HEK293 (cell line): ENCODE measurements around the gene ZNF345.

ENCODE experiments used
- IKZF3 ChIP-seq: fragments of 450-650 bp; IDR thresholded peaks from 2 replicates; pipeline ENCODE4 v1.5.0; 2018; ENCODE audit warnings: missing biosample characterization, mild to moderate bottlenecking, missing genetic modification characterization, moderate library complexity
- ZBTB21 ChIP-seq: fragments of 450-650 bp; formaldehyde crosslinking; IDR thresholded peaks from 2 replicates; pipeline ENCODE4 v1.5.1; 2017; ENCODE audit warnings: missing biosample characterization, missing genetic modification characterization
- ZNF302 ChIP-seq: fragments of 450-650 bp; formaldehyde crosslinking; IDR thresholded peaks from 2 replicates; pipeline ENCODE4 v1.5.1; 2016; ENCODE audit warnings: missing biosample characterization, missing genetic modification characterization, low read depth
- ZNF324 ChIP-seq: fragments of 450-650 bp; formaldehyde crosslinking; IDR thresholded peaks from 2 replicates; pipeline ENCODE4 v1.5.1; 2016; ENCODE audit warnings: missing biosample characterization, missing genetic modification characterization
- ZNF48 ChIP-seq: fragments of 450-650 bp; formaldehyde crosslinking; IDR thresholded peaks from 2 replicates; pipeline ENCODE4 v1.5.1; 2016; ENCODE audit warnings: missing biosample characterization, missing genetic modification characterization
- ZNF548 ChIP-seq: fragments of 450-650 bp; formaldehyde crosslinking; IDR thresholded peaks from 2 replicates; pipeline ENCODE4 v1.5.1; 2016; ENCODE audit warnings: missing biosample characterization, missing genetic modification characterization
- TF ChIP-seq, protein P1 (sequence below): fragments of 450-650 bp; formaldehyde crosslinking; IDR thresholded peaks from 2 replicates; pipeline ENCODE4 v1.5.1; 2016; ENCODE audit warnings: missing biosample characterization, missing genetic modification characterization
- TF ChIP-seq, protein P2 (sequence below): fragments of 450-650 bp; formaldehyde crosslinking; IDR thresholded peaks from 2 replicates; pipeline ENCODE4 v1.5.1; 2016; ENCODE audit warnings: missing biosample characterization, missing genetic modification characterization
- TF ChIP-seq, protein P3 (sequence below): fragments of 450-650 bp; formaldehyde crosslinking; IDR thresholded peaks from 2 replicates; pipeline ENCODE4 v1.5.1; 2016; ENCODE audit warnings: missing biosample characterization, missing genetic modification characterization
- TF ChIP-seq, protein P4 (sequence below): sonication (generic); formaldehyde crosslinking; IDR thresholded peaks from 2 replicates; pipeline ENCODE4 v1.8.1; 2022; ENCODE audit warnings: mild to moderate bottlenecking, moderate library complexity, missing genetic modification reagents
- TF ChIP-seq, protein P5 (sequence below): fragments of 450-650 bp; formaldehyde crosslinking; IDR thresholded peaks from 2 replicates; pipeline ENCODE4 v1.5.1; 2016; ENCODE audit warnings: missing biosample characterization, missing genetic modification characterization
- TF ChIP-seq, protein P6 (sequence below): fragments of 450-650 bp; formaldehyde crosslinking; optimal IDR thresholded peaks from 2 replicates; pipeline ENCODE3; 2016; ENCODE audit warnings: missing biosample characterization, mild to moderate bottlenecking, missing genetic modification characterization

DNA sequence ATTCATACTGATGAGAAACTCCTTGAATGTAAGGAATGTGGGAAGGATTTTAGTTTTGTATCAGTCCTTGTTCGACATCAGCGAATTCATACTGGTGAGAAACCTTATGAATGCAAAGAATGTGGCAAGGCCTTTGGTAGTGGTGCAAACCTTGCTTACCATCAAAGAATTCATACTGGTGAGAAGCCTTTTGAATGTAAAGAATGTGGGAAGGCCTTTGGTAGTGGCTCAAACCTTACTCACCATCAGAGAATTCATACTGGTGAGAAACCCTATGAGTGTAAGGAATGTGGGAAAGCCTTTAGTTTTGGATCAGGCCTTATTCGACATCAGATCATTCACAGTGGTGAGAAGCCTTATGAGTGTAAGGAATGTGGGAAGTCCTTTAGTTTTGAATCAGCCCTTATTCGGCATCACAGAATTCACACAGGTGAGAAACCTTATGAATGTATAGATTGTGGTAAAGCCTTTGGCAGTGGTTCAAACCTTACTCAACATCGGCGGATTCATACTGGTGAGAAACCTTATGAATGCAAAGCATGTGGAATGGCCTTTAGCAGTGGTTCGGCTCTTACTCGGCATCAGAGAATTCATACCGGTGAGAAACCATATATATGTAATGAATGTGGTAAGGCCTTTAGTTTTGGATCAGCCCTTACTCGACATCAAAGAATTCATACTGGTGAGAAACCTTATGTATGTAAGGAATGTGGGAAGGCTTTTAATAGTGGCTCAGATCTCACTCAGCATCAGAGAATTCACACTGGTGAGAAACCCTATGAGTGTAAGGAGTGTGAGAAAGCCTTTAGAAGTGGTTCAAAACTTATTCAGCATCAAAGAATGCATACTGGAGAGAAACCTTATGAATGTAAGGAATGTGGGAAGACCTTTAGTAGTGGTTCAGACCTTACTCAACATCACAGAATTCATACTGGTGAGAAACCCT is 26.6 kb downstream of the ZNF345 start:
- TF ChIP-seq, protein P1, sequence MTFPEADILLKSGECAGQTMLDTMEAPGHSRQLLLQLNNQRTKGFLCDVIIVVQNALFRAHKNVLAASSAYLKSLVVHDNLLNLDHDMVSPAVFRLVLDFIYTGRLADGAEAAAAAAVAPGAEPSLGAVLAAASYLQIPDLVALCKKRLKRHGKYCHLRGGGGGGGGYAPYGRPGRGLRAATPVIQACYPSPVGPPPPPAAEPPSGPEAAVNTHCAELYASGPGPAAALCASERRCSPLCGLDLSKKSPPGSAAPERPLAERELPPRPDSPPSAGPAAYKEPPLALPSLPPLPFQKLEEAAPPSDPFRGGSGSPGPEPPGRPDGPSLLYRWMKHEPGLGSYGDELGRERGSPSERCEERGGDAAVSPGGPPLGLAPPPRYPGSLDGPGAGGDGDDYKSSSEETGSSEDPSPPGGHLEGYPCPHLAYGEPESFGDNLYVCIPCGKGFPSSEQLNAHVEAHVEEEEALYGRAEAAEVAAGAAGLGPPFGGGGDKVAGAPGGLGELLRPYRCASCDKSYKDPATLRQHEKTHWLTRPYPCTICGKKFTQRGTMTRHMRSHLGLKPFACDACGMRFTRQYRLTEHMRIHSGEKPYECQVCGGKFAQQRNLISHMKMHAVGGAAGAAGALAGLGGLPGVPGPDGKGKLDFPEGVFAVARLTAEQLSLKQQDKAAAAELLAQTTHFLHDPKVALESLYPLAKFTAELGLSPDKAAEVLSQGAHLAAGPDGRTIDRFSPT (tag by site-specific recombination): no peak
- TF ChIP-seq, protein P2, sequence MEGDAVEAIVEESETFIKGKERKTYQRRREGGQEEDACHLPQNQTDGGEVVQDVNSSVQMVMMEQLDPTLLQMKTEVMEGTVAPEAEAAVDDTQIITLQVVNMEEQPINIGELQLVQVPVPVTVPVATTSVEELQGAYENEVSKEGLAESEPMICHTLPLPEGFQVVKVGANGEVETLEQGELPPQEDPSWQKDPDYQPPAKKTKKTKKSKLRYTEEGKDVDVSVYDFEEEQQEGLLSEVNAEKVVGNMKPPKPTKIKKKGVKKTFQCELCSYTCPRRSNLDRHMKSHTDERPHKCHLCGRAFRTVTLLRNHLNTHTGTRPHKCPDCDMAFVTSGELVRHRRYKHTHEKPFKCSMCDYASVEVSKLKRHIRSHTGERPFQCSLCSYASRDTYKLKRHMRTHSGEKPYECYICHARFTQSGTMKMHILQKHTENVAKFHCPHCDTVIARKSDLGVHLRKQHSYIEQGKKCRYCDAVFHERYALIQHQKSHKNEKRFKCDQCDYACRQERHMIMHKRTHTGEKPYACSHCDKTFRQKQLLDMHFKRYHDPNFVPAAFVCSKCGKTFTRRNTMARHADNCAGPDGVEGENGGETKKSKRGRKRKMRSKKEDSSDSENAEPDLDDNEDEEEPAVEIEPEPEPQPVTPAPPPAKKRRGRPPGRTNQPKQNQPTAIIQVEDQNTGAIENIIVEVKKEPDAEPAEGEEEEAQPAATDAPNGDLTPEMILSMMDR (tag by site-specific recombination): no peak
- TF ChIP-seq, protein P3, sequence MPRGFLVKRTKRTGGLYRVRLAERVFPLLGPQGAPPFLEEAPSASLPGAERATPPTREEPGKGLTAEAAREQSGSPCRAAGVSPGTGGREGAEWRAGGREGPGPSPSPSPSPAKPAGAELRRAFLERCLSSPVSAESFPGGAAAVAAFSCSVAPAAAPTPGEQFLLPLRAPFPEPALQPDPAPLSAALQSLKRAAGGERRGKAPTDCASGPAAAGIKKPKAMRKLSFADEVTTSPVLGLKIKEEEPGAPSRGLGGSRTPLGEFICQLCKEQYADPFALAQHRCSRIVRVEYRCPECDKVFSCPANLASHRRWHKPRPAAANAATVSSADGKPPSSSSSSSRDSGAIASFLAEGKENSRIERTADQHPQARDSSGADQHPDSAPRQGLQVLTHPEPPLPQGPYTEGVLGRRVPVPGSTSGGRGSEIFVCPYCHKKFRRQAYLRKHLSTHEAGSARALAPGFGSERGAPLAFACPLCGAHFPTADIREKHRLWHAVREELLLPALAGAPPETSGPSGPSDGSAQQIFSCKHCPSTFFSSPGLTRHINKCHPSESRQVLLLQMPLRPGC (tag by site-specific recombination): no peak
- TF ChIP-seq ZNF302 (tag by site-specific recombination) (no peak), ZNF548 (tag by site-specific recombination) (no peak), ZNF48 (no peak), ZNF324 (tag by site-specific recombination) (no peak), IKZF3 (no peak), ZBTB21 (tag by site-specific recombination) (no peak)
- TF ChIP-seq, protein P4, sequence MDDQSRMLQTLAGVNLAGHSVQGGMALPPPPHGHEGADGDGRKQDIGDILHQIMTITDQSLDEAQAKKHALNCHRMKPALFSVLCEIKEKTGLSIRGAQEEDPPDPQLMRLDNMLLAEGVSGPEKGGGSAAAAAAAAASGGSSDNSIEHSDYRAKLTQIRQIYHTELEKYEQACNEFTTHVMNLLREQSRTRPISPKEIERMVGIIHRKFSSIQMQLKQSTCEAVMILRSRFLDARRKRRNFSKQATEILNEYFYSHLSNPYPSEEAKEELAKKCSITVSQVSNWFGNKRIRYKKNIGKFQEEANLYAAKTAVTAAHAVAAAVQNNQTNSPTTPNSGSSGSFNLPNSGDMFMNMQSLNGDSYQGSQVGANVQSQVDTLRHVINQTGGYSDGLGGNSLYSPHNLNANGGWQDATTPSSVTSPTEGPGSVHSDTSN: no peak
- TF ChIP-seq, protein P5, sequence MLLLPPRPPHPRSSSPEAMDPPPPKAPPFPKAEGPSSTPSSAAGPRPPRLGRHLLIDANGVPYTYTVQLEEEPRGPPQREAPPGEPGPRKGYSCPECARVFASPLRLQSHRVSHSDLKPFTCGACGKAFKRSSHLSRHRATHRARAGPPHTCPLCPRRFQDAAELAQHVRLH (tag by site-specific recombination): no peak
- TF ChIP-seq, protein P6, sequence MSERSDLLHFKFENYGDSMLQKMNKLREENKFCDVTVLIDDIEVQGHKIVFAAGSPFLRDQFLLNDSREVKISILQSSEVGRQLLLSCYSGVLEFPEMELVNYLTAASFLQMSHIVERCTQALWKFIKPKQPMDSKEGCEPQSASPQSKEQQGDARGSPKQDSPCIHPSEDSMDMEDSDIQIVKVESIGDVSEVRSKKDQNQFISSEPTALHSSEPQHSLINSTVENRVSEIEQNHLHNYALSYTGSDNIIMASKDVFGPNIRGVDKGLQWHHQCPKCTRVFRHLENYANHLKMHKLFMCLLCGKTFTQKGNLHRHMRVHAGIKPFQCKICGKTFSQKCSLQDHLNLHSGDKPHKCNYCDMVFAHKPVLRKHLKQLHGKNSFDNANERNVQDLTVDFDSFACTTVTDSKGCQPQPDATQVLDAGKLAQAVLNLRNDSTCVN (tag by site-specific recombination): no peak
